Measurements from ENCODE around the gene BICD1.
"Not testable (repeated sequence)": the region's sequence is repeated elsewhere in the genome, so short reads cannot be mapped to it uniquely, and the experiment has no call there.

BICD1 gene

DNA sequence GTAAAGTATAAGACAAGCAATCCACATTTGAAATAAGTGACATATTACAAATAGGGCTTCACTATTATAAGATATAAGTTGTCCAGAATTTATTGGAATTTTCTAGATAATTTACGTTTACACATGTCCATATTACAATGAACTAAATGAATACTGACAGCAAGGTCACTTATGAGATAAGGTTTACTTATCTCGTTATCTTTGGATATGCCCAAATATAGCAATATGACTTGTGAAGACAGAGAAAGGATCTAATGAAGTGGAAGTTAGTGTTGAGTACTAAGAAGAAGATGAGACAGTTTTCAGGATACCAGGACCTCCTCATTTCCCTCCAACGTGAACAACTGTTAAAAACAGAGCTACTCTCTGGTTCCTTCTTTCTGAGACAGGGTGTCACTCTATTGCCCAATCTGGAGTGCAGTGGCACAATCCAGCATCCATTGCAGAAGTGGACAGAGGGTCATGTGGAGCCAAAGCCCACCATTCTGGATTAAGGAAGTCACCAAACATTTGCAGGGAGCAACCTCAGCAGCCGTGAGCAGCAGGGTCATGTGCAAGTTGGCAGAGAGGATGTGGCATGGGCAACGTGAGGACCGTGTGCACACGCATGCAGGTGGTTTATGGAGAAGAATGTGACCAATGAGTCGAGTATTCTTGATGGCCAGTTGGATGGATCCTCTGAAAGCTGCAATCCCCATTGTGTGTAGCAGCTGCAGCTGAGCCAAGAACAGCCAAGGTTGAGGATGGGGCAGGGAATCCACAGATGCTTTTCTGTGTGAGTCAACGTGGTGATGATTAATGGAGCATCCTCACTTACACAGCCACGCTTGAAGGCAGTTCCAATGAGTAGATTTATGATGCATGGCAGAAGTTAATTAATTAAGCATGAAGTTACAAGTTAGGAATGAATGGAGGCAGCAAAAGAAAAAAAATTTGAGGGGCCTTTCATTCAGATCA, 111.0 kb downstream of the BICD1 start:
- TF ChIP-seq, protein P1, sequence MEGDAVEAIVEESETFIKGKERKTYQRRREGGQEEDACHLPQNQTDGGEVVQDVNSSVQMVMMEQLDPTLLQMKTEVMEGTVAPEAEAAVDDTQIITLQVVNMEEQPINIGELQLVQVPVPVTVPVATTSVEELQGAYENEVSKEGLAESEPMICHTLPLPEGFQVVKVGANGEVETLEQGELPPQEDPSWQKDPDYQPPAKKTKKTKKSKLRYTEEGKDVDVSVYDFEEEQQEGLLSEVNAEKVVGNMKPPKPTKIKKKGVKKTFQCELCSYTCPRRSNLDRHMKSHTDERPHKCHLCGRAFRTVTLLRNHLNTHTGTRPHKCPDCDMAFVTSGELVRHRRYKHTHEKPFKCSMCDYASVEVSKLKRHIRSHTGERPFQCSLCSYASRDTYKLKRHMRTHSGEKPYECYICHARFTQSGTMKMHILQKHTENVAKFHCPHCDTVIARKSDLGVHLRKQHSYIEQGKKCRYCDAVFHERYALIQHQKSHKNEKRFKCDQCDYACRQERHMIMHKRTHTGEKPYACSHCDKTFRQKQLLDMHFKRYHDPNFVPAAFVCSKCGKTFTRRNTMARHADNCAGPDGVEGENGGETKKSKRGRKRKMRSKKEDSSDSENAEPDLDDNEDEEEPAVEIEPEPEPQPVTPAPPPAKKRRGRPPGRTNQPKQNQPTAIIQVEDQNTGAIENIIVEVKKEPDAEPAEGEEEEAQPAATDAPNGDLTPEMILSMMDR (IDR thresholded peaks at IDR 0.05; ENCODE audit: insufficient read depth, missing control alignments), result no peak
- DNase-seq (ENCODE audit: insufficient read length, low spot score) (no peak), FAIRE-seq (no peak)

GRCh38 chr12:32223941-32224340, 117.3 kb downstream of the BICD1 start:
- TF ChIP-seq, protein P1 (IDR thresholded peaks at IDR 0.05; ENCODE audit: insufficient read depth, missing control alignments), result no peak
- DNase-seq (ENCODE audit: insufficient read length, low spot score) (no peak), FAIRE-seq (no peak)

DNA sequence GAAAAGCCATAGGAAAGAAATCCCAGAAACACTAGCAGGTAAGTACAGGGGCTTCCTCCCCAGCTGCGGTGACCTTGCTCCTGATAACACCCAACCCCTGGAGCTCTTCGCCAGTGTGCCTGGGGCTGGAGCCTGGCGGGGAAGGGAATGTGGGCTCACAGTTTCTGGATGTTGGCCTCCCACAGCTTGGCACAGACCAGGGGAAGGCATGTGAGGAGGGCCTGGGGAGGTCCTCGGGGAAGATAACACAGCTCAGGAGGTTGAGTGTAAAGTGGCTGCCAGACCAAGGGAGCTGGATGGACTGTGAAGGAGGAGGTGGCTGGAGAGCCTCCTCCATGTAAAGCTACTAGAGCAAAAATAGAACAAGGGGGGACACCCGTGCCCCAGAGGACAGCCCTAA, 120.1 kb downstream of the BICD1 start:
- FAIRE-seq (no peak), DNase-seq (ENCODE audit: insufficient read length, low spot score) (no peak)
- TF ChIP-seq, protein P1 (IDR thresholded peaks at IDR 0.05; ENCODE audit: insufficient read depth, missing control alignments), result no peak

- TF ChIP-seq, protein P1 (IDR thresholded peaks at IDR 0.05; ENCODE audit: insufficient read depth, missing control alignments), result no peak
- DNase-seq (ENCODE audit: insufficient read length, low spot score) (no peak), FAIRE-seq (no peak)
Observed at GRCh38 chr12:32229971-32230612, 123.4 kb downstream of the BICD1 start.

GRCh38 chr12:32230613-32230993, 124.0 kb downstream of the BICD1 start:
- no peak for FAIRE-seq
- TF ChIP-seq, protein P1 (IDR thresholded peaks at IDR 0.05; ENCODE audit: insufficient read depth, missing control alignments), result no peak
- DNase-seq (ENCODE audit: insufficient read length, low spot score), result no peak

- FAIRE-seq; DNase-seq (ENCODE audit: insufficient read length, low spot score): not testable (repeated sequence)
Observed at GRCh38 chr12:32231361-32231760, 124.7 kb downstream of the BICD1 start.

GRCh38 chr12:32233568-32233967, 126.9 kb downstream of the BICD1 start:
- FAIRE-seq (no peak), DNase-seq (ENCODE audit: insufficient read length, low spot score) (no peak)
- TF ChIP-seq, protein P1 (IDR thresholded peaks at IDR 0.05; ENCODE audit: insufficient read depth, missing control alignments), result no peak

Measured in D721Med (cell line).